Measurements from ENCODE around the gene SOX1. TPM values are rescaled to one million over a fixed set of nuclear protein-coding genes. Genes with fewer than 3 reads are reported as not detected.

SOX1 gene
- total RNA-seq, 1 experiment from 2014 or later, result not detected

DNA sequence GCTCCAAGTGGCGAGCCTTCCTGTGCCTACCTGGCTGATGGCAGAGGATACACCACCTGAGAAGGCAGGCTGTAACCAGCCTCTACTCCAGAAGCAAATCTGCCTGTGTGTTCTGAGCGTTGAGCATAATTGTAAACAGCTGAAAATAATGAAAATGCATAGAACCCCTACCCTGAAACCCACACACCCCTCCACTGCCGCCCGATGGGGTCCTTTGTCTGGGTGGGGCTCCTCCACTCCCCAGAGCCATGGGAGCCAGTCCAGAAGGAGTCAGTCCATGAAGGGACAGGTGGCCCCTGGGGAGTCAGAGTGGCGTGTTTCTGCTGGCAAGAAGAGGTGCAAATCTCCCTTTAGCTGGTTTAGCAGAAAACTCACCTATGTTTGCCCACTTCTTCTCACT is 8.0 kb upstream of the SOX1 start:
- DNase-seq (ENCODE audit: low spot score), result no peak

DNA sequence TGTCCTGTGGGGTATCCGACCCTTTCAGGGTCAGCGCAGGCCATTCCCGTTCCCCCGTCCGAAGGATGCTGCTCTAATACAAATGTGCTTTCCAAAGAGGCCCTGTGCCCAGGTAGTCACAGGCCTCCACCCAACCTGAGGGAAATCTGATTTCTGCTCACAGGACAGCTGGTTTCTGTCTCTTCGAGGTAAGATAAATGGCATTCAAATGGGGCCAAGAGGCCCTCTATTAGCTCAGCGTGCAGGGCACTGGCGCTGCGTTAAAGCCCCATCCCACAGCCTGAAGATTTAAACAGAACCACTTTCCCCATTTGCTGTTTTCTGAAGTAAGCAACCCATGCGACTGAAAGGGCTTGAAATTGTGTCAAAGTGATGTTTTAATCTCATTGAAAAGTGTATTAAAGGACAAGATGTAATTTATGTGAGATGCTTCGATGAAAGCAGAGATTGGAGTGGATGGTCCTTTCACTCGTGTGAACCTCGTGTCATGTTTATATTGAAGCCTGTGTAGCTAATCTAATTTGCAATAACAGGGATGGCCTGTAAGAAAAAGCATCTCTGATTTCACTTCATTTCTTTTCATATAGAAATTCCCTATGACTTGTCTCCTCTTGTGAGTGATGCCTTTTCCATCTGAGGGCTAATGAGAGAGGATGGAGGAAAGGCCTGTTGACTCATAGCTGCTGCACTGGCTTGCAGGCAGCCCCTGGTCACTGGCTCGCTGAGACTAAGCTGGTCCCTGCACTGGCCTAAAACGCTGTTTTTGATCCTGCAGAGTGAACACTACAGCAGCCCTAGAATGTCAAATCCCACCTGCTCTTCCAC is 7.3 kb upstream of the SOX1 start:
- no peak for DNase-seq (ENCODE audit: low spot score)

DNA sequence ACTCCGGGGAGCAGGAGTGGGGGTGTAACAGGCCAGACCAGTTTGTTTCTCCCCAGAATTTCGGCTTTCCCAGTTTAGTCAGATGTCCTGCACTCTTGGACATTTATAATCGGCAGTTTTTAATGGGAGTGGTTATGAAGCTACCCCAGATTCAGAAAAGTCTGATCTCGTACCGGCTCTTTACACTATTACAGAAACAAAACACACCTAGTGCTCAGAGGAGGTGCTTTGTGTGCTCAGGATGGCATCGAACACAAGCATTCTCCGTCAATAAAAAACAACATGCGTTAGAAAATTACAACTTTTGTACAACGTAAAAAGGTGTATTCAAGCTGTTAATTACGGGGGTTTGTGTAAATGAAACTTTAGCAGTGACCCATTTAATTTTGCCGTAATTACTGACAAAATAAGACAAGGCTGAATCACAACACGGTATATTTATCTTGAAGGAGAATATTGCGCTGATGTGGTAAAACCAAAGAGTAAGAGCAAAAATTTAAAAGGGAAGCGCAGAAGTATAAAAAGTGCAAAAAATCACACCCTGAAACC is 6.6 kb upstream of the SOX1 start:
- DNase-seq (ENCODE audit: low spot score), result no peak

DNA sequence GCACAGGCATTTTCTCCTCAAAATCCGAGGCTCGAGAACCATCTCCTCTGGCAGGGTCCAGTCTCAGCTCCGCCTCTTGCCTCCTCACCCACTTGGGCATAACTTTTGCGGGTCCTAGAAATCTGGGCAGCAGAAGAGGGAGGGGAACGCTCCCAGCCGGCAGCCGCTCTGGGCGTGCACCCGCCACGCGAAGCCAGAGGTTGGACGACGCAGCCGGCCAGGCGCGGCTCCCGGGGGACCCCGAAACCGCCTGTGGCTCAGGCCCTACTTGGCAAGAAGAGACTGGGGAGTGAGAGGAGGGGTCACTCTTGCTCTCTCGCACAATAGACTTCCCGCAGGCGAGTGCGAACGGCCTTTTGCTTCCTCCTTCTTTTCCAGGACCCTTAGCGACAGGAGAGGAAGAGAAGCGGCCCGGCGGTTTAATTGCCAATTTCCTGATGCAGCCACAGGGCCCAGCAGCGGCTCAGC is 6.0 kb upstream of the SOX1 start:
- DNase-seq (ENCODE audit: low spot score), result no peak

DNA sequence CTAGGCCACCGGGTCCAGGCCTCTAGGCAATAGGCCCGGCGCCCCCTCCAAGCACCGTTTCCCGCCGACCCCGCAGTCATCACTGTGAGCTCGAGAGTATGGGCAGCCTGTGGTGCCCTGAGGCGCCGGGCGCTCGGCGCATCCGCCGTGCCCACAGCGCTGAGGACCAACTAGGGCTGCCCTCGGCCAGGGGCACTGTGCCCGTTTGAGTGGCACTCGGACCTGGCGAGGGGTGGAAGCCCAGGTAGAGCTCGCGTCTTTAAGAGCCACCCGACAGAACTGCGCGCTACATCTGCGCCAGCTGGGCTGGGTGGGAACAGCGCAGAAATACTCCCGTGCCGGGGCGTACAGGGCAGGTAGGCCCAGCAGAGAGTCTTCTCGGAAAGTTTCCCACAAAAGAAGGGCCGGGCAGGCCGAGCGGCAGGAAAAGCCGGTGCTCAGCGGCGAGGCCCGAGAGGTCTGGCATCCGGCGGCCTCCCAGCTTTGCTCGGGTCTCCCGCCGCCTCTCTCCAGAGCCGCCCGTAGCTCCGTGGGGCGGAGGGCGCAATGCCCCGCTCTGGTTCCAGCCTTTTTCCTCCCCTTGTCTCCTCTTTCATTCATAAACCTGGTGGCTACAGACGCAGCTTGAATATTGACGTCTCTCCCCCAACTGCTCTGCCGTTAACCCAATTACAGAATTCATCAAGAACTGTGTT is 5.4 kb upstream of the SOX1 start:
- DNase-seq (ENCODE audit: low spot score), result no peak

DNA sequence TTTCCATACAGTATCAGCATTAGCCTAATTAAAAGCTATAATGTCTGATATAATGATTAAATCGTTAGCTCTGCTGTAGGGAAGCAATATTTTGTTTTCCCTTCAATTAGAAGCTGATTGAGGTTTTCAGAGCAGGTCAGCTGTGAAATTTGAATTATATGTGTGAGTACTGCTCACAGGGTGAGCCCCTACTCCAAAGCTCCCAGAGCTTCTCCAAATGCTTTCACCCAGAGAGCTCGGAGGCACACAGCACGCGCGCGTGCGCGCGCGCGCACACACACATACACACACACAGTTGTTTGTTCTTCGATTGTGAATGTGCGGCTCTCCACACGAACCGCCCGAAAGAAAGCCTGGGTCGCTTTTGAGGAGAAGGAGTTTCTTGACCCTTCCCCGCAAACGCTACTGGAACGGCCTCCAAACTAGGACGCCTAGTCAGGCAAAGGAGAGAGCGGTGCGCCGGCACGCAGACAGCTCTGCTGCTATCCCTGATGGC is 4.8 kb upstream of the SOX1 start:
- no peak for DNase-seq (ENCODE audit: low spot score)

DNA sequence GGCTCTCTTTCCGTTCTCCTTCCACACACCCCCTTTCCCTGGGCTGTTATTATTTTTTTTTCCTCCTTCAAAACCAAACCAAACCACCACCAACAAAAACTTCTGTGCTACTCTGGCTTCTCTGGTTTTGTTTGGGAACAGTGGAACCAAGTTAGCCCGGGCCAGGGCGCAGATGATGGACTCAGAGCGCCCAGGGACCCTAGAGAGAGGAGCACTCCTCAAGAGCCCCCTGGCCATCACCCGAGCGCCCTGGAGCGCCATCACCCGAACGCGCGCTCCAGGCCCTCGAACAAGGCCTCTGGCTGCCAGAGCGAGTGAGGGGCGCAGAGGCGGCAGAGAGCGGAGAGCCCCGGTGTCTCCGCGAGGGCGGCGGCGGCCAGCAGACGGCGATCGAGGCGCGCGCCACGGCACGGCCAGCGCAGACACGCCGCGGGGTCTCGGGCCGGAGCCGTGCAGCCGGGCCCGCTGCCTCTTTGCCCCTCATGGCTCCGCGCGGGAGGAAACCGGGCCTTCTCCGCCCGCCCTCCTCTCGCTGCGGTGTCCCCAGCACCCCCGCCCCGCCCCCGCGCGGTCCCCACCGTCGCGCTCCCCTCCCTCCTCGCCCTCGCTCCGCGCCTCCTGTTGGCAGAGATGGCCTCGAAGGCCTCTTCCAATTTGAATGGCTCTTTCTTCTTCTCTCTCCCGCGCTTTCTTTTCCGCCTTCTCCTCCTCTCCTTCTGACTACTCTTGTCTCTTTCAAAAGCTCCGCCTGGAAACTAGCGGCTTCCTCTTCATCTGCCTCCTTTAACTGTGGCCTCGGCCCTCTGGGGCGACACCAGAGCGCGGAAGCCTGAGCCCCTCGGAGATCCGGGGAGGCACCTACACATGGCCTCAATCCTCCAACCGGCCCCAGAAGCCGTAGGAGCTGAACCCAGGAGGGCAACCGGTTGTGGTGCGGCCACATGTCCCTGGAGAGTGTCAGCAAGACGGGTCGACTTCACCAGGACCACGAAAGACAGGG is 4.1 kb upstream of the SOX1 start:
- no peak for DNase-seq (ENCODE audit: low spot score)

DNA sequence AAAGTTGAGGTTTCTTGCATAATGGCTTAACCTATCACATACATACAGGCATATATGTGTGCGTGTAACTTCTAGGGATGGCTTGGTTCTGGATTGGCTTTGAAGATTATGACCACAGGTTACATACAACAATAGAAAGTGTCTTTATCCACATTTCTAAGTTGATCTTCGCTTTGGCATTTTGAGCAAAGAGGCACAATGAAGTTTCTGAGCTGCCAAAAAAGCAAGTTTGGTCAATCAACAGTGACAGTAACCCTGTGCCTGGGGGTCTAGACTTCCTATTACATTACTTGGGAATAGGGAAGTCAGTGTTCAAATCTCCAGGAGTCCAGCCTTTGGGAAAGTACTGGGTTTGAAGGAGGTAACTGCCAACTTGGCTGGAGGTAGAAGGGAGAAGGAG is 3.1 kb upstream of the SOX1 start:
- no peak for DNase-seq (ENCODE audit: low spot score)

DNA sequence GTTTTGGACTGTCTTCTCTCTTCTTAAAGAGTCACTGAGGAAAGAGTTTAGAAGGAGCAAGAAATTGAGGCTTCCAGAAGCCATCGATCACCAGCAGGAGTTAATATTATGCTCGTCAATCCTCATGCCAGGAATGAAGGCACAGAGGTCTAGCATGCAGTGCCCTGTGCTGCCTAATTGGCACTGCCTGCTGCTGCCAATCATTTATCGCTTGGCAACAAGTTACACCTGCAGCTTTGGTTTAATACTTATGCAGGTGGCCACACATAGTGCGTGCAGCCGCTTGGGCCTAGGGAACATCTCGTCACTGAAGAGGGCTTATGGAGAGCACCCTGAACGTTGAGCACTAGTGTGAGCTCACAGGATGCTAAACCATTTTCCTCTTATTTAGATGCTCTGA is 2.7 kb upstream of the SOX1 start:
- DNase-seq (ENCODE audit: low spot score), result no peak

DNA sequence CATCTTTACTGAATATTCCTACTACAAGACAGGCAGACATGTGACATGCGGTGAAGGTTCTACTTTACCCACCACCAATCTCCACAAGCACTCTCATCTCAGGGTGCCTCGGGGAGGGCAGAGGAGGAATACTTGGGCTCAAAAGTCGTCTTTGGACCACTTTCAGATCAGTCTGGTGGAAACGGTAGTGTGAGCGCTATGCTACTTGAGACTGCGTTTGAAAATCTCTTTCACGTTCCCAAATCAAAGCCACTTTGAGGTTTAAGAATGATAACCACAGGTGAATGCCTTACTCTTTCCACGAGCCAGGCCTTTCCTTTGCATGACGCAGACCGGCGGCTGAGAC is 1.5 kb upstream of the SOX1 start:
- DNase-seq (ENCODE audit: low spot score), result no peak

DNA sequence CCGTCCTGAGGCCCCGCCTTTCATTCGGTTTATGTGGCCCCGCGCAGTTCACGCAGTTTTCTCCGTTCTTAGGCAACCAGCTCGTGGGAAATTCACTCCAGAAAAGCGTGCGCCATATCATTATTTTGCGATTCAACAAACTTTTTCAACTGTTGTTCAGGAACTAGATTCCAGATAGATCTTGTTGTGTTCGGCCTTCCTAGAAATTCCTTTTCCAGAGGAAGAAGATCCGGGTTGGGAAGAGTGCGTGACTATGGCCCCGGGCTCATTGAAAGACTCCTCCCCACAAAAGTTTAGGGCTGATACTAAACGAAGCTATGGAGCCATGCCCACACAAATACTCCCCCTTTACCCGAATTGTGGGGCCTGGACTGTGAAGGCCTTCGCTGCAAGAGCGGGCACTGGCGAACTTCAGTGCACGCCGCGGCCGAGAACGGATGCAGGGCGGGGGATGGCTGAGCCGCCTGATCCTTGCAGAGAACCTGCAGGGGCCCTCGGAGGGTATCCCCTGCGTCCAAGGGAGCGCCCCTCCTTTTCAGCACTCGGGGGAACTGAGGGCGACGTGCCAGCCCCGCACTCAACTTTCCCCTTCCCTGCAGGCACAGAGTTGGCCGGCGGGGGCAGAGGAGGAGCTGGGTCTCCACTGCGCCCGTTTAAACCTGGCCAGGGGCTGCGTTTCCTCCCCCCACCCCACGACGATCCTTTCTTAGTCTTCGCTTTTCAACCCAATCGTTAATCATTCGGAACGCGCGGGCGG is 904 bp upstream of the SOX1 start:
- DNase-seq (ENCODE audit: low spot score), result no peak

DNA sequence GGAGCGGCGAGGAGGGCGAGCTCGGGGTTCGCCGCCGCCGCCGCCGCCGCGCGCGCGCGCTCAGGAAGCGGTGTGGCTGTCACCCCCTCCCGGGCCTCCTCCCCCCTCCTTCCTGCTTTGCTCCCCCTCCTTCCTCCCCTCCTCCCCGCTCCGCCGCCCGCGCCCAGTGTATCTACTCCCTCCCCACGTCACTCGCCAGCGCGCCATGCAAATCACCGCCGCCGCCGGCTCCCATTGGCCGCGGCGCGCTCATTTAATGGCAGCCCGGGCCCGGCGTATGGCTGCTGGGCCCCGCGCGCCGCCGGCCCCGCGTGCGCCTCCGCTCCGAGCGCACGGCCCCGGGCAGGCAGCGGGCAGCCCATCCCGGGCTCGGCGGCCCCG is 335 bp upstream of the SOX1 start:
- DNase-seq (ENCODE audit: low spot score), result no peak

DNA sequence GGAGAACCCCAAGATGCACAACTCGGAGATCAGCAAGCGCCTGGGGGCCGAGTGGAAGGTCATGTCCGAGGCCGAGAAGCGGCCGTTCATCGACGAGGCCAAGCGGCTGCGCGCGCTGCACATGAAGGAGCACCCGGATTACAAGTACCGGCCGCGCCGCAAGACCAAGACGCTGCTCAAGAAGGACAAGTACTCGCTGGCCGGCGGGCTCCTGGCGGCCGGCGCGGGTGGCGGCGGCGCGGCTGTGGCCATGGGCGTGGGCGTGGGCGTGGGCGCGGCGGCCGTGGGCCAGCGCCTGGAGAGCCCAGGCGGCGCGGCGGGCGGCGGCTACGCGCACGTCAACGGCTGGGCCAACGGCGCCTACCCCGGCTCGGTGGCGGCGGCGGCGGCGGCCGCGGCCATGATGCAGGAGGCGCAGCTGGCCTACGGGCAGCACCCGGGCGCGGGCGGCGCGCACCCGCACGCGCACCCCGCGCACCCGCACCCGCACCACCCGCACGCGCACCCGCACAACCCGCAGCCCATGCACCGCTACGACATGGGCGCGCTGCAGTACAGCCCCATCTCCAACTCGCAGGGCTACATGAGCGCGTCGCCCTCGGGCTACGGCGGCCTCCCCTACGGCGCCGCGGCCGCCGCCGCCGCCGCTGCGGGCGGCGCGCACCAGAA is 1.1 kb downstream of the SOX1 start:
- DNase-seq (ENCODE audit: low spot score), result no peak

DNA sequence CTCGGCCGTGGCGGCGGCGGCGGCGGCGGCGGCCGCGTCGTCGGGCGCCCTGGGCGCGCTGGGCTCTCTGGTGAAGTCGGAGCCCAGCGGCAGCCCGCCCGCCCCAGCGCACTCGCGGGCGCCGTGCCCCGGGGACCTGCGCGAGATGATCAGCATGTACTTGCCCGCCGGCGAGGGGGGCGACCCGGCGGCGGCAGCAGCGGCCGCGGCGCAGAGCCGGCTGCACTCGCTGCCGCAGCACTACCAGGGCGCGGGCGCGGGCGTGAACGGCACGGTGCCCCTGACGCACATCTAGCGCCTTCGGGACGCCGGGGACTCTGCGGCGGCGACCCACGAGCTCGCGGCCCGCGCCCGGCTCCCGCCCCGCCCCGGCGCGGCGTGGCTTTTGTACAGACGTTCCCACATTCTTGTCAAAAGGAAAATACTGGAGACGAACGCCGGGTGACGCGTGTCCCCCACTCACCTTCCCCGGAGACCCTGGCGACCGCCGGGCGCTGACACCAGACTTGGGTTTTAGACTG is 1.7 kb downstream of the SOX1 start:
- DNase-seq (ENCODE audit: low spot score), result no peak

DNA sequence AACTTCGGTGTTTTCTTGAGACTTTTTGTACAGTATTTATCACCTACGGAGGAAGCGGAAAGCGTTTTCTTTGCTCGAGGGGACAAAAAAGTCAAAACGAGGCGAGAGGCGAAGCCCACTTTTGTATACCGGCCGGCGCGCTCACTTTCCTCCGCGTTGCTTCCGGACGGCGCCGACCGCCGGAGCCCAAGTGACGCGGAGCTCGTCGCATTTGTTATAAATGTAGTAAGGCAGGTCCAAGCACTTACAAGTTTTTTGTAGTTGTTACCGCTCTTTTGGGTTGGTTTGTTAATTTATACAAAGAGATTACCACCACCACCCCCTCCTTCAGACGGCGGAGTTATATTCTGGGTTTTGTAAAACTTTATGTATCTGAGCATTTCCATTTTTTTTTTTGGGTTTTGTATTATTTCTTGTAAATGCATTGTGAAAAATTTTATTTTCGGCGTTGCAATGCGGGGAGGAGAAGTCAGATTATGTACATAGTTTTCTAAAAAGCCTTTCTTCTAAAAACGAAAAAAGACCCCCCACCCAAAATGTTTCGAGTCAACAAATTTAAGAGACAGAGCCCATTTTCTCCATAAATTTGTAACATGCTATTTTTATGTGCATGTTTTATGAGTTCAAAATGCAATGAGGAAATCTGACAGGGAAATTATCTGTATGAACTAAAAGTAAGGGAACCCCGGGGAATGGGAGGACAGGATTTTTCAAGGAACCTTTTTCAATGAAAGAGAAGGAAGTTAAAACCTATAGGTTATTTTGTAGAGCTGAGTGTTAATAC is 2.3 kb downstream of the SOX1 start:
- no peak for DNase-seq (ENCODE audit: low spot score)

DNA sequence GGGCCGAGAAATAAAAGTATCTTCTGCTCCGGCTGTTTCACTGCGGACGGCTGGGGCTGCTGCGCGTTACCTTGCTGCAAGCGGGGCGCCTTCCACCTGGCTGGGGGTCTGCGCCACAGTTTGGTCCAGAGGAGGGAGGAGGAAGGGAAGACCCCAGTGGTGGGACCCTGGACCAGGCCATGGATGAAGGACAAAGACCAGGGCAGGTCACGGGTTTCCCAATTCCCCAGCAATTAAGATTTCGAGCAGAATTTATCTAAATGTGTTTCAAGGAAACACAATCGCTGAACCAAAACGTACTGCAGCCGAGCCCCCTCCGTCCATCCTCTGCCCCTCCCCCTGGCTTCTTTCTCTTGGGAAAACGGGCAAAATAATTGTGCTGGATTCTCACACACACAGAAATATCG is 2.9 kb downstream of the SOX1 start:
- DNase-seq (ENCODE audit: low spot score), result no peak

DNA sequence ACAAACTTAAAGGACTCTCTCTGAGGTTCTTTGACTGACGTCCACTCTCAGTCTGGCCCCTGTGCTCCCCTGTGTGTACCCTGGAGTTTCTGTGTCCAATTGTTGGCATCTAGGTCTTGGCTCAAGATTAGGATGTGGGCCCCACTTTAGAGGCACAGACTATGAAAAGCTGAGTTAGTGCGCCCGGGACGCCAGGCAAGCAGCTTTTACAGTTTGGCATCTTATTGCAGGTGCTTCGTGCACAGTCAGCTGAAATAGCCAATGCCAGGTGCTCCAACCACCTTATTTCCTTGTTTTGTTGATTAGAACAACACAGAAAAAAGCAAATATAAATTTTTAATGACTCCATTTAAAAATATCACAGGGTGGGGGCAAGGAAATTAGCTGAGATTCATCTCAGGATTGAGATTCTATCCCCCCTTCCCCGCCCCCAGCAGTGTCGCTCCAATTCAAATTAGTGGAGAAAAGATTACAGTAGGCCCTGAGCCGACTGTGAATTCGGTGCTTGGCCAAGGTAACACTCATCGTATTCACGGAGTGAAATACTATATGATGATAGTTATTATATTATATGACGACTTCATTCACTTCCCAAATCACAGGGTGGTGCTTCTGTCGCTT is 4.3 kb downstream of the SOX1 start:
- no peak for DNase-seq (ENCODE audit: low spot score)

DNA sequence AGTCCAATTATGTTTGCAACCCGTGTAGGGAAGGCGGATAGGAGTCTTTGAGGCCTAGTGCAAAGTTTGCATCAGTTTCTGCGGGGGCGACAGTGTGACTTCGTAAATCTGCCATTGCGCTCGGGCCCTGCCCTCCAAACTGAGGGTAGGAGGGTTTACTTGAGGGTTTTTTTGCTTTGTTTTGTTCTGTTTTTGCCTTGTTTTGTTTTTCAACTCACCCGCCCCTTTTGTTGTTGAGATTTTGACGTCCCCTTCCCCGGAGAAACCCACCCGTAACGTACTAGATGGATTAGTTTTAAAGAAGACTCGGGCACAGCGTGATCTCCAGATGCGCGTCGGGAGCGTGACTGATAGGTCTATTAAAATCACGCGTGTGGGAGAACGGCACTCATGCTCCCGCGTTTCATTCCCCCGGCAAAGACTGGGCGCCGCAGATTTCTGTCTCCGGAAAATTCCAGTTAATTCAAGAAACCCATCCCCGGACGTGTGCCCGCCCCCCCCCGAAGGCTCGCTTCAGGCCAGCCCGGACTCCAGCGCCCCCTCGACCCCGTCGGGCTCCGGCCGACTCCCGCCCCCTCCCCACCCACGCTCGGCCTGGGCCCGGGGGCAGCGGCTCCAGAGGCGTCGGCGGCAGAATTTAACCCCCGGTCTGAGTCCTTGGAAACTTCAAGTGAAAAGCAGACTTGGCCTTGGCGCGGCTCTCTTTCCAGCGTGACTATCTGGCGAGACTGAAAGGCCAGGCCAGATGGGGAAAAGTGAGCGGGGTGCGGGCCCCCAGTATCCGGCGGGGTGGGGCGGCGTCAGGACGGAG is 5.0 kb downstream of the SOX1 start:
- DNase-seq (ENCODE audit: low spot score), result no peak
